GM21619 (cell line): ENCODE measurements around the gene VRTN.
"Not testable (repeated sequence)": the region's sequence is repeated elsewhere in the genome, so short reads cannot be mapped to it uniquely, and the experiment has no call there.

Experiments used
- ATAC-seq: cut with Tn5 transposase; IDR thresholded peaks from one replicate; pipeline ENCODE4 v1.9.1; 2021; ENCODE audit not compliant: unreplicated experiment

Gene VRTN, protein sequence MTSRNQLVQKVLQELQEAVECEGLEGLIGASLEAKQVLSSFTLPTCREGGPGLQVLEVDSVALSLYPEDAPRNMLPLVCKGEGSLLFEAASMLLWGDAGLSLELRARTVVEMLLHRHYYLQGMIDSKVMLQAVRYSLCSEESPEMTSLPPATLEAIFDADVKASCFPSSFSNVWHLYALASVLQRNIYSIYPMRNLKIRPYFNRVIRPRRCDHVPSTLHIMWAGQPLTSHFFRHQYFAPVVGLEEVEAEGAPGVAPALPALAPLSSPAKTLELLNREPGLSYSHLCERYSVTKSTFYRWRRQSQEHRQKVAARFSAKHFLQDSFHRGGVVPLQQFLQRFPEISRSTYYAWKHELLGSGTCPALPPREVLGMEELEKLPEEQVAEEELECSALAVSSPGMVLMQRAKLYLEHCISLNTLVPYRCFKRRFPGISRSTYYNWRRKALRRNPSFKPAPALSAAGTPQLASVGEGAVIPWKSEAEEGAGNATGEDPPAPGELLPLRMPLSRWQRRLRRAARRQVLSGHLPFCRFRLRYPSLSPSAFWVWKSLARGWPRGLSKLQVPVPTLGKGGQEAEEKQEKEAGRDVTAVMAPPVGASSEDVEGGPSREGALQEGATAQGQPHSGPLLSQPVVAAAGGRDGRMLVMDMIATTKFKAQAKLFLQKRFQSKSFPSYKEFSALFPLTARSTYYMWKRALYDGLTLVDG

DNA sequence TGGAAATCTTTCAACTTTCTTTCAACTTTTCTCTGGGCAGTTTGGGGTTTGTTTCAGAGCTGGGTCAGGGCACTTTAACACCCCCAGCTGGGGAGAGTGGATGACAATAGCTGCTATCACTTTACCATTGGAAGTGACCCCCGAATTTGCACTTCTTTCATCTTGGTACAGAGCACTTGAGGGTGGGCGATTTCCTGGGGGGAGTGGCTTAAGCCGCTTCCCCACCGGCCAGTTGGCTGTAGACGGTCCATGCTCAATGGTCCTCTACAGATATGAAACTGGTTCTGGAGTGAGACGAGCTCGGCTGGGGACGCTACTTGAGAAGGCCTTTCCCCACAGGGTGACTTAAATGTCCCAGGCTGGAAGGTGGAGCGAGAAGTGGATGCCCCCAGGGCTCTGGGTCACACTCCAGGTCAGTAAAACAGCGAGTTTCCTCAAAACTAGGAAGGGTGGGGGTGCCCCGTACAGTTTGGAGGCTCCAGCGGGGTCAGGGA lies at the start of gene VRTN:
Gene VRTN (plus strand): TSS at position 231 of the 494 bp plus-strand sequence. CDS start 8,313 bp downstream, outside the sequence.
- no peak for ATAC-seq

DNA sequence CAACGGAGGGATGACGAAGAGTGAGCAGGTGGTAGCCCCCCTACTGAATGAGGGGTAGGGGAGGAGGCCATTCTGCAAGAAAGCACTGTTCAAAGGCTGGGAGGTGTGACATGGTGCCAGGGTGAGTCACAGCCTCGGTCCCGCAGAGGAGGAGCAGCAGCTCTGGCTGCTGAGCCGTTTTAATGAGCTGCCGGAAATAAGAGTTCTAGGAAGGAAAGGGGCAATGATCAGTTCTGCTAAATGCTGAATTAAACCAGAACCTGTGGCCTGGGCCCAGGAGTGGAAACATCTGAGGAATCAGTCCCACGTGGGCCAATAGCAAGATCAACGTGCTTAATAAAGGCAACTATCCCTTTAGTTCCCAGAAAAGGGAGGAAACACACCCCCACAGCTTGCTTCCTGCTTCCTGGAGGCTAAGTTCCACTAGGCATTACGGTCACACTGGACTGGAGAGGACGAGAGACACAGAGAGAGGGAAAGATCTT lies 49.2 kb upstream of the VRTN start:
- no peak for ATAC-seq

DNA sequence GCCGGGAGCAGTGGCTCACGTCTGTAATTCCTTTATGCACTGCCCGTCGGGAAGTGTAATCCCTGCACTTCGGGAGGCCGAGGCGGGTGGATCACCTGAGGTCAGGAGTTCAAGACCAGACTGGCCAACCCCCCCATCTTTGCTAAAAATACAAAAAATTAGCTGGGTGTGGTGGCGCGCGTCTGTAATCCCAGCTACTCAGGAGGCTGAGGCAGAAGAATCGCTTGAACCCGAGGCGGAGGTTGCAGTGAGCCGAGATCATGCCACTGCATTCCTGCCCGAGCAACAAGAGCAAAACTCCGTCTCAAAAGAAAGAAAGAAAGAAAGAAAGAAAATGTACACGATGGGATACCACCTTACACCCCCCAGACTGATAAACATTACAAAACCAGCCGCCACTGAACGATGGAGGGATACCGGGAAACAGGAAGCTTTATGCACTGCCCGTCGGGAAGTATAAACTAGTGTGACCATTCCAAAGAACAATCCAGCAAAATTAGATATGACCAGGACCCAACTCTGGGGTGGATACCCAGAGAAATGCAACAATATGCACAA lies 46.6 kb upstream of the VRTN start:
- ATAC-seq = no peak

DNA sequence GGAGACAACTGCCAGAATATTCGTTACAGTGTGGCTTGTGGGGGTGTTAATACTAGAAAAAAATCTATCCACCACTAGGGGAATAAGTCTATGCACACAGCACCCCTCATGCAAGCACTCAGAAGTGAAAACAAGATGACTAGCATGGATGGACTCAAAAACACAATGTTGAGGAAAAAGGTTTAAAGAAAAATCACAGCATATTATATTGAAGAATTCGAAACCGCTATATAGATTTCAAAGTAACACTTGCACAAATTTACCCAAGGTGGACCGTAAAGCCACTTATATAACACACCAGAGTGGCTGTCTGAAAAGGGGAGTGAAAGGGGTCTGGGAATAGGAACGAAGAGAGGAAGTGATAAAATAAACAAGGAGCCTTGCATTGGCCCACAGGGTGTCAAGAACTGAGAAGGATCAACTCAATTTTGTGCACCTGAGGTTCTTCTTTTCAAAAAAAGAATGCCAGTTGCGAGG lies 46.1 kb upstream of the VRTN start:
- ATAC-seq = no peak

DNA sequence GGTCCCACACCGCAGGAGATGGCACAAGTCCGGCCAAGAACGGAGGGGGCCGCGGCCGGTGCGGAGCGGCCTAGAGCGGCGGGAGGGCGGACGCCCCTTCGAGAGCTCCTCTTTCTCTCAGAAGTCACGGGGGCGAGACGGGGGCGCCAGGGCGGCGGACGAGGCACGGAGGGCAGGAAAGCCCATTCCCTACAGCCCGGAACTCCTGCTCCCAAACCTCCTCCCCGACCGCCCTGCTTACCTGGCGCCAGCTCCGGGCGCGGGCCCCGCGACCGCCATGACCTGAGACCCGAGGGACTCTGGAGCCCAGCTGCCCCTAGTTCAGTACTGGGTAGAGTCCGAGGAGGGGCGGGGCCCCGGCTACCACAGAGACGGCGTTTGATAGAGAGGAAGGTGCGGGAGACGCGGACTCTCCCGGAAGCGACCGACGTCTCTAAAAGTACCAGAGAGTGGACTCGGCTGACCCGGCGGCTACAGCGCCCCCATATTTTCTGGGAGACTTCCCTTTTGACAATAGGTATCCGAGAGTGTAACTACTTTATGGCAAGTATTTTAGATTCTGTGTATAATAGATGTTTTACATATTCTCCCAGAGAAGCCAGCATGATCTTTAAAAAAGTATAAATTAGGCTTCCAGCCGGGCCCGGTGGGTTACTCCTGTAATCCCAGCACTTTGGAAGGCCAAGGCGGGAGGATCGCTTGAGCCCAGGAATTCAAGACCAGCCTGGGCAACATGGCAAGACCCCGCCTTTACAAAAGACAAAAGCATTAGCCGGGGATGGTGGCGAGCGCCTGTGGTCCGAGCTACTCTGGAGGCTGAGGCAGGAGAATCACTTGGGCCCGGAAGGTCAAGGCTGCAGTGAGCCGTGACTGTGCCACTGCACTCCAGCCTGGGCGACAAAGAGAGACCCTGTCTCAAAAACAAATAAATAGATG lies 45.4 kb upstream of the VRTN start, which contains the start of gene ABCD4:
Gene ABCD4 (minus strand): TSS at position 301 of the 936 bp plus-strand sequence. CDS start 22 bp downstream, at position 279.
- peak; percentile 97 for ATAC-seq

DNA sequence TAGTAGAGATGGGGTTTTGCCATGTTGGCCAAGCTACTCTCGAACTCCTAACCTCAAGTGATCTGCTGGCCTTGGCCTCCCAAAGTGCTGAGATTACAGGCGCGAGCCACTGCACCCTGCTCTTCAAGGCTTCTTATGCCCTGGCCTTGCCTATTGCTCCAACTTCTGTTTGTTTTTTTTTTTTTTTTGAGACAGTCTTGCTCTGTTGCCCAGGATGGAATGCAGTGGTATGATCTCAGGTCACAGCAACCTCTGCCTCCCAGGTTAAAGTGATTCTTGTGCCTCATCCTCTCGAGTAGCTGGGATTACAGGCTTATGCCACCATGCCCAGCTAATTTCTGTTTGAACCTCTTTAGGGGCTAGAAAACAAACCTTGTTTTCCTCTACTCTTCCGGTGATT lies 39.6 kb upstream of the VRTN start:
- ATAC-seq = no peak

DNA sequence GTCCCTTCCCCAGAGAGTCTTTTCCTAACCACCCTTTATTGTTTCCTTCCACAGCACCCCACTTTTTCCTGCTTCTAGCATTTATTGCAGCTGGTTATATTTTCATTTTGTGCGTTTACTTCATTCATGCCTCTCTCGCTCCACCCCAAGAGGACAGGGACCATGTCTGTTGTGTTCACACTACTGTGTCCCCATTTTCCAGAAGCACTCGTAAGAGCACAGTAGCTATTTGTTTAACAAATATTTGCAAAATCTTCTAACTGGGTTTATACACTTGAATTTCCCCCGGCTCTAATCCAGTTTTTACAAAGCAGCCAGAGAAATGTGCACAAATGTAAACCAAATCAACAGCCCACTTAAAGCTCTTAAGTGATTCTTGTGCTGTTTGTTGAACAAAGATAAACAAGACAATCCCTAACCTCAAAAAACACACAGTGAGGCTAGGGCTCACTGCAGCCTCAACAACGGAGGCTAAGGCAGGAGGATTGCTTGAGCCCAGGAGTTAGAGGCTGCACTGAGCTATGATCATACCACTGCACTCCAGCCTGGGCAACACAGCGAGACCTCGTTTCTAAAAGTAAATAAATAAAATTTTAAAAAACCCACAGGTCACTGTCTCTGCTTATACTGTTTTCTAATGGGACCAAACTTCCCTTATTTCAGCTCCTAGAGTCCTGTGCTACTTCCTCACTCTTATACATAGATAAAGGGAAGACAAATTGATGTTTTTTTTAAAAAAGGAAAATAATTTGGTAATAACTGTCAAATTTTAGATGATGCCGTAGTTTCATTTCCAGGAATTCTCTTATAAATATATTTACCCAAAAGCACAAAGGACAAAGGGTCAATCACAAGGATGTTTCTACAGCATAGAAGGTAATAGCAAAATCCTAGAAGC lies 38.9 kb upstream of the VRTN start:
- ATAC-seq = no peak

DNA sequence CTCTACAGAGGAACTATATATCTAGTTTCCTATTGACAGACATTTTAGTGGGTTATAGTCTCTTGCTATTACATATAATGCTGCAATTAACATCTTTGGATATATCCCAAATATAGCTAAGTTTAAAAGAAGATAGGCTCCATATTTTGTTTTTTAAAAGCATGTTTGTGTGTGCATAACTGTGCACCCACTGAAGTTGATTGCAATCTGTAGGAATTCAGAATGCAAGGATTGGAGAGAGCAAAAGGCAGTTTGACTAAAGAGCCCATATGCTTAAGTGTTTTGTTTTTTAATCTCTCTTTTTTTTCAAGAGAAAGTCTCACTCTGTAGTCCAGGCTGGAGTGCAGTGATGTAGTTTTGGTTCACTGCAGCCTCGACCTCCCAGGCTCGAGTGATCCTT lies 36.1 kb upstream of the VRTN start:
- ATAC-seq = no peak

DNA sequence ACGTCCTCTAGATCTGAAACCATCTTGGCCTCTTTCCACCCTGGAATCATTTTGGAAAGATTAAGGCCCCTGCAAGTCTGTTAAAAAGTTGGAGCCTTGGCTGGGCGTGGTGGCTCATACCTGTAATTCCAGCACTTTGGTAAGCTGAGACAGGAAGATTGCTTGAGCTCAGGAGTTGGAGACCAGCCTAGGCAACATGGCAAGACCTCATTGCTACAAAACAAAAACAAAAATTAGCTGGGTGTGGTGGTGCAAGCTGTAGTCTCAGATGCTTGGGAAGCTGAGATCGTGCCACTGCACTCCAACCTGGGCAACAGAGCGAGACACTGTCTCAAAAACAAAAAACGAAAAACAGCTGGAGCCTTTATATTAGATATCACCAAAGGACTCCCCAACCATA lies 34.7 kb upstream of the VRTN start:
- no peak for ATAC-seq

DNA sequence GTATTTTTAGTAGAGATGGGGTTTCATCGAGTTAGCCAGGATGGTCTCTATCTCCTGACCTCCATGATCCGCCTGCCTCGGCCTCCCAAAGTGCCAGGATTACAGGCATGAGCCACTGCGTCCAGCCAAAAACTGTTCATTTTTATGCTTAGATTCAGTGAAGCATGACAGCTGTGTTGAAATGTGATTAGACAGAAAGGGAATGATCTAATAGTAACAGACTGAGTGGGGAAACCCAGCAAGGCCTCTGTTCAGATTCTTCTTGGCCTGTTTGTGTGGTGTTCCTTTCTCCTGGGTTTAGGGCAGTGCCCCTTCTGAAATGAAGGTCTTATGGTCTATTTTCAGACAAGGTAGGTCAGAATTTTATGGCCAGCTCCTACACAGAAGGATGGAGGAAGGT lies 33.7 kb upstream of the VRTN start:
- ATAC-seq = no peak

DNA sequence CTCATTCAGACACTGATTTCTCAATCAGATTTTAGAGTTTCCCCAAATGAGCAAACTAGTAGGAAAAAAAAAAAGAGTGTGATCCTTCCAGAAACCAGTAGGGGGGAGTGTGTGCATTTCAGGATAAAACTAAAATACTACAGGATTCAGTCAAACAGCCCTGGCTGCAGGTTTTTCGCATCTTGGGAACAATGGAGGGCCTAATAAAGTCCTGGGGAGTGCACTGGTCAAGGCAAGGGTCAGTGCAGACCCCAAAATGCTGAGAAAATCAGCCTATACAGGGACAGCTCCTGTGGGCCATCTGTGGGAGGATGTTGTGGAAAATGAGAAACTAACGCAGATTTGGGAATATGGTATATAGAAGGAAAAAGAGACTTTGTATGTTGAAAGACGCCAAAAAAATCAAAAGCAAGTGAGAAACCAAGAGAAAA lies 23.3 kb upstream of the VRTN start:
- ATAC-seq = no peak

DNA sequence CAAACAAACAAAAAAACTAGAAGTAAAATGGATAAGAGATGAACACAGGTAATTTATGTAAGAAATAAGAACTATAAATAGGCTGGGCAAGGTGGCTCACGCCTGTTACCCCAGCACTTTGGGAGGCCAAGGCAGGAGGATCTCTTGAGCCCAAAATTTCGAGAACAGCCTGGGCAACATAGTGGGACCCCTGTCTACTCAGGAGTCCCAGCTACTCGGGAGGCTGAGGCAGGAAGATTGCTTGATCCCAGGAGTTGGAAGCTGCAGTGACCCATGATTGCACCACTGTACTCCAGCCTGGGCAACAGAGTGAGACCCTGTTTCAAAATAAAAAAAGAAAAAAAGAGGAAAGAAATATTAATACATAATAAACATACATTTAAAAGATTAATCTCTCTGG lies 22.8 kb upstream of the VRTN start:
- ATAC-seq = no peak

DNA sequence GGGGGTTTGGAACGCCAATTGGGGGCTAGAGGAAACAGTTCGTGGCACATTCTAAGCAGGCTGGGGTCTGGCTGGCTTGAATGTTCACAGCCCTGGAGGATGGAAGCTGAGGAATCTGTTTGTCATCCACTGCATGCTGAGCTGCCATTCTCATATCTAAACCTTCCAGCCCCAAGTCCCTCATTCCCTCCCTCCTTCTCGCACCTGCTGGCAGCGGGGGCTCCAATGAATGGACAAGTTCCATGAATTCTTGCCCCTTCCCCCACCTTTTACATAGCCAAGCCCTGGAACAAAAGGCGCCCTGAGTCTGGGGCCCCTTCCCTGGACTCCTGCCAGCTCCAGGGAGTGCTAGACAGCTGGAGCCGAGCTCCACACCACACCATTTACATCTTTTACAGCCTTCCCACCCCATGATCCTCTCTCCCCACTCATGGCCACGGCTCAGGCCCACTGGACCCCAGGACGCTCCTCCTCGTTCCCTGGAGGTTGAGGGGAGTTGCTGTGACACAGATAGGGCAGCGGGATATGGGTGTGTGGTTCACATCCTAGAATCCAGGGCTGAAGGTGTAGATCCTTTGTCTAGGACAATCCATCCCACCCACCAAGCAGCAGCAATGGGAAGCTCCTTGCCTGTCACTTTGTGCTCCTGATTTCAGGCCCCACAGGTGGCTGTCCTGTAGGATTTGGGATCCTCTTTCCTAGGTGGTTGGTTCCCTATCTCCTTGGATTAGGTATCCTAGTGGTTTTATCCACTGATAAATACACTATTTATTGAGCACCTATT lies 21.7 kb upstream of the VRTN start:
- no peak for ATAC-seq

DNA sequence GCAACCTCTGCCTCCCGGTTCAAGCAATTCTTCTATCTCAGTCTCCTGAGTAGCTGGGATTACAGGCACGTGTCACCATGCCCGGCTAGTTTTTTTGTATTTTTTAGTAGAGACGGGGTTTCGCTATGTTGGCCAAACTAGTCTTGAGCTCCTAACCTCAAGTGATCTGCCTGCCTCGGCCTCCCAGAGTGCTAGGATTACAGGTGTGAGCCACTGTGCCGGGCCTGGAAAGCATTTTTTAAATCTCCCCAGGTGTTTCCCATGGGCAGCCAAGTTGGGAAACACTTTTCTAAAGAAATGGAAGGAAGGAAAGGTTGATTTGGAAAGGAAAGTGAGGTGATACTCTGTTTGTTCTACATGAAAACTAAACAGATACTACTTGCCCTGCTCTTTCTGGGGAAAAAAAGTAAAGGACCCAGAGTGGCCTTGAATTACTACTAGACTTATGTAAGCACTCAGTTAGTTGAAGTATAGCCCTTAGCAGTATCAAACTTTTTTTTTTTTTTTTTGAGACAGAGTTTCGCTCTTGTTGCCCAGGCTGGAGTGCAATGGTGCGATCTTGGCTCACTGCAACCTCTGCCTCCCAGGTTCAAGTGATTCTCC lies 18.2 kb upstream of the VRTN start:
- not testable (repeated sequence) for ATAC-seq

DNA sequence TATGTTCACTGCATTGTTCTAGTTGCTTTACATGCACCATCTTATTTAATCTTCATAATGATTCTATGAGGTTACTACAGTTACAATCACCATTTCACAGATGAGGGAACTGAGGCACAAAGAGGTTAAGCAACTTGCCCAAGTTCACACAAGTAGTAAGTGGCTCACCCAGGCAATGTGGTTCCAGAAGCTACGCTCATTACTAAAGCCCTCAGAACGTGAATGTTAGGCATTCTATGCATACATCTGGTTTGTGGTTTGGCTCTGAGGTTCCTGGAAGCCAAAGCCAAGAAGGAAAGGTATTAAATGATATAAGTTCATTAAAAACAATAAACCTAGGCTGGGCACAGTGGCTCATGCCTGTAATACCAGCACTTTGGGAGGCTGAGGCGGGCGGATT lies 14.4 kb upstream of the VRTN start:
- ATAC-seq = no peak

DNA sequence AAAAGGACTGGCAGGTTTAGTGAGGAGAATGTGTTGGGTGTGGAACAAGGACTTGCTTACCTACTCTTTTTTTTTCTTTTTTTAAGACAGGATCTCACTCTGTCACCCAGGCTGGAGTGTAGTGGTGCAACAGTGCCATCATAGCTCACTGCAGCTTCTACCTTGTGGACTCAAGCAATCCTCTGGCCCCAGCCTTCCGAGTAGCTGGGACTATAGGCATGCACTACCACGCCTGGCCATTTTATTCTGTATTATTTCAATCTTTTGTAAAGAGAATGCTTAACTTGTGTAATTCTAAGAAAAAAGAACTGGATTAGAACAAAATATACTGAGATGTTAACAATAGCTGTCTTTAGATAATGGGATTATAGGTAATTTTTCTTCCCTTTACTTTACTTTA lies 1.9 kb upstream of the VRTN start:
- no peak for ATAC-seq

DNA sequence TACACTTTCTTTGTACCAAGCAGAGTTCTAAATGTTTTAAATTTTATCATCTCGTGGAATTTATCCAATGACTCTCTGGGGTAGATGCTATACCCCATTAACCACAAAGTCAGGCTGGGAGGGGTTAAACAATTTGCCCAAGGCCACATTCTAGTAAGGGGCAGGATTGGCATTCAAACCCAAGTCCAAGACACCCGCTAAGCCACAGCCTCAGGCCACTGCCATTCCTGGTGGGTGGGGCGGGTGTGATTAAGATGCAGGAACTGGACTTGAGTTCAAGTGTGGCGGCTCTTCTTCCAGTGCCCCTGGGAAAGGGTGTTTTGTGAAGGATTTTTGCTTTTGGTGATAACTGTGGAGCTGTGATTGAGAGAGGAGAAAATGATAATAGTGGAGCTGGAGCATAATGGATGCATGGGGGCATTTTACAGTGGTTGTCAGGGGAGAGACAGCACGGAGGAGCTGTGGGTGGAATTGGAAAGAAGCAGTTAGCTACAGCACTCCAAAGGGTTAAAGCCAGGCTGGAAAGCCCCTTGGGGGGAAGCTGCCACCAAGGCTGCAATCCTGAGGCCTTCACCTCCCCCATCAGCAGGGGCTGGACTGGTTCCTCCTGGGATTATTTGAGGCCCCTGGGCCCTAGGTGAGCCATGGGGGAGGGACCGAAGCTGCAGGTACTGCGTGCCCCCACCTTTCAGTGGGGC lies 1.0 kb upstream of the VRTN start:
- ATAC-seq = no peak

DNA sequence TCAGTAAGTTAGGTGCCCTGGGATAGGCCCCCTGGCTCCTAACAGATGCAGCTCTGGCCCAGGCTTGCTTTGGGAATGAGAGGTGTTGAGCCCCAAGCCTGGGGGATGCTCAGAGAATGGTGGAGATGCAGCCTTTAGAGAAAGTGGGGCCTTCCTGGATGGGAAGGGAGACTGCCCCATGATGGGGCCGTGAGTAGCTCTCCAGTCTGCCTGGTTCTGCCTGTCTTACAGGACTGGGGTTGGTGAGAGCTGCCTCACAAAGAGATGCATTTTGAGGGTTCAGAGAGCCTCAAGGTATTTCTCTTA lies 523 bp upstream of the VRTN start:
- ATAC-seq = no peak
